PFSK-1 (cell line): ENCODE results near the gene NCOA3.

Source experiments
- FOXP2 ChIP-seq: optimal IDR thresholded peaks from 2 replicates; pipeline ENCODE3; 2011; ENCODE audit warnings: borderline replicate concordance, control low read depth, inconsistent platforms; ENCODE audit not compliant: insufficient read depth; ENCODE audit errors: extremely low read length, extremely low read depth
- POLR2AphosphoS5 ChIP-seq: IDR thresholded peaks from 2 replicates; pipeline ENCODE4 v1.6.1; 2012; ENCODE audit warnings: low read depth, mild to moderate bottlenecking, control low read depth, low read length, moderate library complexity
- SIN3A ChIP-seq: IDR thresholded peaks from 2 replicates; pipeline ENCODE4 v1.6.1; 2012; ENCODE audit warnings: mild to moderate bottlenecking, low read length, moderate library complexity, borderline replicate concordance; ENCODE audit not compliant: insufficient read depth
- TAF1 ChIP-seq: IDR thresholded peaks from 2 replicates; pipeline ENCODE4 v1.6.1; 2012; ENCODE audit warnings: low read length, control low read depth, borderline replicate concordance; ENCODE audit not compliant: insufficient read depth
- TF ChIP-seq, protein P1 (sequence below), 2 experiments: IDR thresholded peaks; 2 replicates each; pipeline versions ENCODE4 v1.6.1 to v1.8.0; 2011 to 2012; ENCODE audit warnings: low read depth in 2 of 2, low read length in 2 of 2, control low read depth in 1 of 2, inconsistent platforms in 1 of 2, mild to moderate bottlenecking in 1 of 2, moderate library complexity in 1 of 2; ENCODE audit not compliant: insufficient read depth in 1 of 2

Gene NCOA3

DNA sequence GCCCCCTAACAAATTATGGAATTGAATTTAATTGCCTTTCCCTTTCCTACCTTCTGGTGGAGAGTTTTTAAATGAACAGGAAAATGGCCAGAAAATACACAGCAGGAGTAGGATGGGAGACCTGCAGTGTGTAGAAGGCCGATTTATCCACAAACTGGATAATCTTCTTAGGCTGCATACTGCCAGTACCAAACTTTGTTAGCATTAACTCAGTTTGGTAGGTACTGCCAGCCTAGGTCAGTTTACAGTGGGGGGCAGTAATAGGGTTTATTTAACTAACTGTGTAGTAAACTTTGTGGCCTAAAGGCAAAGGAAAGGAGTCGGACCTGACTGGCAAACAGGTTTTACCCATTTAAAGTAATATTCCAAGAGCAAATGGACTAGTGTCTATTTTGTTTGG is 4.6 kb downstream of the NCOA3 start:
- TF ChIP-seq SIN3A (no peak), POLR2AphosphoS5 (no peak), TAF1 (no peak), FOXP2 (no peak)
- TF ChIP-seq, protein P1, sequence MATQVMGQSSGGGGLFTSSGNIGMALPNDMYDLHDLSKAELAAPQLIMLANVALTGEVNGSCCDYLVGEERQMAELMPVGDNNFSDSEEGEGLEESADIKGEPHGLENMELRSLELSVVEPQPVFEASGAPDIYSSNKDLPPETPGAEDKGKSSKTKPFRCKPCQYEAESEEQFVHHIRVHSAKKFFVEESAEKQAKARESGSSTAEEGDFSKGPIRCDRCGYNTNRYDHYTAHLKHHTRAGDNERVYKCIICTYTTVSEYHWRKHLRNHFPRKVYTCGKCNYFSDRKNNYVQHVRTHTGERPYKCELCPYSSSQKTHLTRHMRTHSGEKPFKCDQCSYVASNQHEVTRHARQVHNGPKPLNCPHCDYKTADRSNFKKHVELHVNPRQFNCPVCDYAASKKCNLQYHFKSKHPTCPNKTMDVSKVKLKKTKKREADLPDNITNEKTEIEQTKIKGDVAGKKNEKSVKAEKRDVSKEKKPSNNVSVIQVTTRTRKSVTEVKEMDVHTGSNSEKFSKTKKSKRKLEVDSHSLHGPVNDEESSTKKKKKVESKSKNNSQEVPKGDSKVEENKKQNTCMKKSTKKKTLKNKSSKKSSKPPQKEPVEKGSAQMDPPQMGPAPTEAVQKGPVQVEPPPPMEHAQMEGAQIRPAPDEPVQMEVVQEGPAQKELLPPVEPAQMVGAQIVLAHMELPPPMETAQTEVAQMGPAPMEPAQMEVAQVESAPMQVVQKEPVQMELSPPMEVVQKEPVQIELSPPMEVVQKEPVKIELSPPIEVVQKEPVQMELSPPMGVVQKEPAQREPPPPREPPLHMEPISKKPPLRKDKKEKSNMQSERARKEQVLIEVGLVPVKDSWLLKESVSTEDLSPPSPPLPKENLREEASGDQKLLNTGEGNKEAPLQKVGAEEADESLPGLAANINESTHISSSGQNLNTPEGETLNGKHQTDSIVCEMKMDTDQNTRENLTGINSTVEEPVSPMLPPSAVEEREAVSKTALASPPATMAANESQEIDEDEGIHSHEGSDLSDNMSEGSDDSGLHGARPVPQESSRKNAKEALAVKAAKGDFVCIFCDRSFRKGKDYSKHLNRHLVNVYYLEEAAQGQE (IDR thresholded peaks at IDR 0.05; ENCODE audit: insufficient read depth in 1 of 2, low read depth in 2 of 2, low read length in 2 of 2) = no peak

DNA sequence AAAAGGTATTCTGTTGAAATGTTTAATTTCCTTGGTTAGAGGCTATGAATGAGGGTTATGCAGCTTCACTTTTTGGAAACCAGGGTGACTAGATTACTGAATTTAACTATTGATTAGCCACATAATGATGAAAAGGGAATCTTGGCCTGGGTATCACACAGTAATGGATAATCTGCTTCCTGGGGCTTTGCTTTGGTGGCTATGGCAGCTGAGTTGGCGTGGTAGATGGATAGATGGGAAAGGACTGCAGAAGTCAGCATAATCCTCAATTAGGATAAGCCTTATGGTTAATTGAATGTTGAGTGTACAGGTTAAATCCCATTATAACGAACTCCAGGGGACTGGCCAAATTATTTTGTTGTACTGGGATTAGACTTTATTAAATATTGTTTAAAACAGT is 5.2 kb downstream of the NCOA3 start:
- TF ChIP-seq, protein P1 (IDR thresholded peaks at IDR 0.05; ENCODE audit: insufficient read depth in 1 of 2, low read depth in 2 of 2, low read length in 2 of 2) = no peak
- TF ChIP-seq TAF1 = no peak
- TF ChIP-seq FOXP2 = no peak
- TF ChIP-seq POLR2AphosphoS5 = no peak
- TF ChIP-seq SIN3A = no peak

DNA sequence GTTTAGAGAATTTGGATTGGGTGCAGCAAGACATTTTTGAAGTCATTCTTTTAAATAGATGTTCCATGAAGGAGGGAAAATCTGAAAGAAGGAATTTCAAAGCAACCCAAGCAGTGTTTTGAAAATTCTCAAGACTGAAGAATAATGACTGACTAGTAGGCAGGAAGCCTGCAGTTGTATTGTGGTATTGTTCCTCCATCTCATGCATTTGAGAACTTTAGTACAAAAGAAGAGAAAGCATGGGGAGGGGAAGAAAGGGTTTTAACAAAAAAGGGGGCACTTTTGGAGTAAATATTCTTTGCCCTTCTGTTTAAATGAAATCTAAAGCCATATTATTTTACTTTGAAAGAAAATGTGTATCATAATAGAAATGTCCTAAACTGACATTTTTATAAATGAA is 6.6 kb downstream of the NCOA3 start:
- no peak for TF ChIP-seq POLR2AphosphoS5
- no peak for TF ChIP-seq FOXP2
- TF ChIP-seq, protein P1 (IDR thresholded peaks at IDR 0.05; ENCODE audit: insufficient read depth in 1 of 2, low read depth in 2 of 2, low read length in 2 of 2) = no peak
- TF ChIP-seq SIN3A = no peak
- TF ChIP-seq TAF1 = no peak

DNA sequence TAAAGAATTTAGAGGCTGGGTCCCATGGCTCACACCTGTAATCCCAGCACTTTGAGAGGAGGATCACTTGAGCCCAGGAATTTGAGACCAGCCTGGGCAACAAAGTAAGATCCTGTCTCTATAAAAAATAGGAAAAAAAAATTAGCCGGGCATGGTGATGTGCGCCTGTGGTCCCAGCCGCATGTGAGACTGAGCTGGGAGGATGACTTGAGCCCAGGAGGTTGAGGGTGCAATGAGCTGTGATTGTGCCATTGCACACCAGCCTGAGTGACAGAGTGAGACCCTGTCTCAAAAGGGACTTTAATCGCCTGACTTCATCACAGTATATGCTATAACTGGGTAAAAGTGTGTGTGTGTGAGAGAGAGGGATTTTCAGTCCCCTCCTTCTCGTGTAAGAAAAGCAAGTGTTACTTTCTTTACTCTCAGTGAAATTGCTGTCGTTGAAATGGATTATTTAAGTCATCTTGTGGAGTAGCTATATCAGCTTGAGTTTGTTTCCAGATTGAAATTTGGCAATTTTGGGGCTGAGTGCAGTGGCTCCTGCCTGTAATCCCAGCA is 7.5 kb downstream of the NCOA3 start:
- no peak for TF ChIP-seq SIN3A
- TF ChIP-seq, protein P1 (IDR thresholded peaks at IDR 0.05; ENCODE audit: insufficient read depth in 1 of 2, low read depth in 2 of 2, low read length in 2 of 2) = no peak
- no peak for TF ChIP-seq POLR2AphosphoS5
- TF ChIP-seq TAF1 = no peak
- no peak for TF ChIP-seq FOXP2

DNA sequence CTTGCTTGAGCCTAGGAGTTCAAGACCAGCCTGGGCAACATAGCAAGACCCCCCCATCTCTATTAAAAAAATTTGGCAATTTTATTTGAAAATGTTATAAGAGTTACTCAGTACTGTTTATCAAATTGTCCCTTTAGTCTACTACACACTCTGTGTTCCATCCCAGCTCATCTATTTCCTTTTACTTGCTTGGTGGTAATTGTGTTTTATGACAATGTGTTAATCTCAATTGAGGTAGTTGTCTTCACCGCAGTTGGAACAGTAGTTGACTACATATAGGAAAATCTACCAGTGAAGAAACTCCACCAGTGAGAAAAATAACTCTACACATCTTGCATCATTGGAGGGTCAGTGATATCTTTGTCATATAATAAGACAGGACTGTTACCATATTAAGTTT is 8.0 kb downstream of the NCOA3 start:
- TF ChIP-seq SIN3A (no peak), TAF1 (no peak), FOXP2 (no peak), POLR2AphosphoS5 (no peak)
- TF ChIP-seq, protein P1 (IDR thresholded peaks at IDR 0.05; ENCODE audit: insufficient read depth in 1 of 2, low read depth in 2 of 2, low read length in 2 of 2) = no peak
